ENCODE data around the gene DLD. TPM values are rescaled to one million over a fixed set of nuclear protein-coding genes. Genes with fewer than 3 reads are reported as not detected.

The DLD gene
- total RNA-seq, 1 donor from 2014 or later, result 299 TPM

- intact Hi-C loops (cut with DNase I), result loop anchor here (5.0 kb wide), 1 partner anchor 66 kb away; the partner anchor contains the start of gene LAMB1
- no peak for DNase-seq (ENCODE audit: low spot score)
Measured at GRCh38 chr7:107936312-107936711, 45.3 kb downstream of the DLD start.

DNA sequence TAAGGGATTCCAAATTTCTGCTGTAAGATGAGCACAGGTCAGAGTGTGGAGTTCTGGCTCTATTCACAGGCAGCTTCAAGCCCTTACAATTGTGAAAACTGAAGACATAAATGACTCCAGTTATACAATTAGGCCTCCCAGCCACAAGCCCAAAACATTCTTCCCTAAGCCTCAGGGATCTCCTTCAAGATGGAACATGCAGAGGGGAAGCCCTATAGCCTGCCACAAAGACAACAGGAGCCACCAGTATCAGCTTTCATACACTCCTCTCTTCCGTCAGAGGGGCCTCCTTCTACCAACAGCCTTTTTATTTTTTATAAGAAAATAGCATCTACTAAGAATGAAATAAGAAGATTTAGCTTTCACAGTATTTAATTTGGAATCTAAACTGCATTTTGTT, 46.5 kb downstream of the DLD start:
- intact Hi-C loops (cut with DNase I), result loop anchor here (5.0 kb wide), 1 partner anchor 65 kb away; the partner anchor contains the start of gene LAMB1
- DNase-seq (ENCODE audit: low spot score), result no peak

GRCh38 chr7:107938456-107939250, 47.7 kb downstream of the DLD start:
- intact Hi-C loops (cut with DNase I), result loop anchor here (5.0 kb wide), 1 partner anchor 64 kb away; the partner anchor contains the start of gene LAMB1
- no peak for DNase-seq (ENCODE audit: low spot score)

DNA sequence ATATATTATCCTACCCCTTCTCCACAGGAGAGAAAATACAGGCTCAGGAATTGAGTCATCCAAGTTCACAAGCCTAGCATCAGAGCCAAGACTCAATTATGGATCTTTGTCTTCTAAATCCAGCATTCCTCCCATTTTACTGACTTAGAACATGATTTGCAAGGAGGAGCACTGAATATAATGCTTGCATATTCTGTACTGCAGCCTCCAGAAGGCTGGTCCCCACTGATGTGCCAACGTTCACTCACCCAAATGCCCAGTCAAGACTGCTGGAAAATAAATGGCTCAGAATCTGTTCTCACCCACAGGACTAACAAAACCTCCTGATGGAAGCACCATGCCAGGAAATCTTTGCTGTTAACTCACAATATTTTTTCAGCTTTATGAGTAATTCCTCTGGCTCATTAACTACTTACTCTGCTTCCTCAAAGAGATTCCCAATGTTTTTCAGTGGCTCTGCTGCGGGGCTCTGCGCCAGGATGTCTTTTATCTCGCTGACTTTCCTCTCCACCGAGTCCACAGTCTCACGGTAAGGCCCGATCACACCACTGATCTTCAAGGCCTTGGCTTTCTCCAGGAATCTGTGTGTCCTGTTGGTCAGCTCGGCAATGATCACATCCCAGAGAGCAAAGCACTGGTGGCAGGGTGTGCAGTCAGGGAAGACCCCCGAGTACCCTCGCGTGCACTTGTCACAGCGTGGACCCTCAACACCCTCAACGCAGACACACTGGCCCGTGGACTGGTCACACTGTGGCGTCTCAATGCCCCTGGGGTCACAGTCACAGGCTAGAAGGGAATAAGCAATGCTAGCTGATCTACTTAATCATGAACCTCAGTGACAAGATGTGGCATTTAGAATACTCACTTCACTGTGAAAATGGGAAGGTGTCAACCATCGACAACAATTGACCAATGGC, 48.8 kb downstream of the DLD start:
- no peak for DNase-seq (ENCODE audit: low spot score)
- intact Hi-C loops (cut with DNase I), result loop anchor here (5.0 to 10.0 kb wide), 2 partner anchors 62 to 205 kb away; partner anchors contain the start of gene LAMB1

DNA sequence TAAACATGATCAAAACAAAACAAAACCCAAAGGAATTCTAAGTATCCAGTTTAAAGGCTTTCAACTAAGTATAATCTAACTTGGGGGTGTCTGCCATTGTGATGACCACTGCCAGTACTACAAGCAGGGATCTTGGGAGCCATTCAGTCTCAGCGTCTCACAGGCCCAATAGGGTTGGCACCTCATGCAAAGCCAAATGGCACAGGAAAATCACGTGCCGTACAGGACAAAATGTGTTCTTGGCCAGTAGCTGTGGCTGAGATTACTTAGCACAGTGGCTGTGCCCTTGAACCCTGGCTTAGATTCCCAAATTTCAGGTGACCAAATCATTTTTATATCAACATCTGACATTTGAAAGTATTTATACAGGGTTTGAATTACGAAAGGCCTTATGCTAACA, 50.0 kb downstream of the DLD start:
- DNase-seq (ENCODE audit: low spot score), result no peak
- intact Hi-C loops (cut with DNase I), result loop anchor here (10.0 kb wide), 1 partner anchor 204 kb away; no protein-coding TSS in a partner anchor

DNA sequence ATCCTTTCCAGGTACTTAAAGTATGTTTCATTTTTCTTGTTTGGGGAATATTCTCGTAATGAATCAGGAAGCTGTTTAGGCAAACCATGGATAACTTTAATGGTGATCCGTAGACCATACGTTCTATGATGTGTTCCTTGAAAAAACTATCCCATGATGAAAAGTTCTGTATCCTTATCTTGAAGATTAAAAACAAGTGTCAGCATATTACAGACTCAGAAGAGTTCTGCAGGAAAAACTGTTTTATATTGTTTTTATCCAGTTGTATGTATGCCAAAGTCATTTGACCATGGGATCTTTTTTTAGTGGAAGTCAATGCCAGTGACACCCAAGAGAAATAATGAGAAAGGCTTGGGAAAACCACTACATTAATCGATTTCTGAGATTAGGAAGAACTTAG, 52.0 kb downstream of the DLD start:
- DNase-seq (ENCODE audit: low spot score), result no peak
- intact Hi-C loops (cut with DNase I), result loop anchor here (10.0 kb wide), 1 partner anchor 202 kb away; no protein-coding TSS in a partner anchor

GRCh38 chr7:107944411-107945169, 53.6 kb downstream of the DLD start:
- intact Hi-C loops (cut with DNase I), result loop anchor here (10.0 kb wide), 1 partner anchor 200 kb away; no protein-coding TSS in a partner anchor
- no peak for DNase-seq (ENCODE audit: low spot score)

DNA sequence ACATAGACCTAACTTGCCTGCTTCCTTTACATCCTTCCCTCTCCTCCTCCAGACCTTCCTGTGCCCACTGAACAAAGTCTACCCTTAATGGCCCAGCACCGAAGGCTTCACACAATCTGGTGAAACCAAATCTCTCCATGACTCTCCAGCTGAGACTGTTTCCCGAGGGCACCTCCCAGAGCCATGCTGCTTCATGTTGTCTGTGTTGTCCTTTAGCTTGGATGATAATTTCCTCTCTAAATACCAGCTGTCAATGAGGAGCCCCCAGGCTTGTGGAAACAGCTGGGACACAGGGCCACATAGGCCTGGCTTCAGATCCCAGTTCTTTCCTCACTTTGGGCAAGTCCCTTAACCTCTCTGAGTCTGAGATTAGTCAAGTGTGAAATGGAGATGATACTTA, 54.3 kb downstream of the DLD start:
- DNase-seq (ENCODE audit: low spot score), result no peak
- intact Hi-C loops (cut with DNase I), result loop anchor here (10.0 kb wide), 1 partner anchor 199 kb away; no protein-coding TSS in a partner anchor

DNA sequence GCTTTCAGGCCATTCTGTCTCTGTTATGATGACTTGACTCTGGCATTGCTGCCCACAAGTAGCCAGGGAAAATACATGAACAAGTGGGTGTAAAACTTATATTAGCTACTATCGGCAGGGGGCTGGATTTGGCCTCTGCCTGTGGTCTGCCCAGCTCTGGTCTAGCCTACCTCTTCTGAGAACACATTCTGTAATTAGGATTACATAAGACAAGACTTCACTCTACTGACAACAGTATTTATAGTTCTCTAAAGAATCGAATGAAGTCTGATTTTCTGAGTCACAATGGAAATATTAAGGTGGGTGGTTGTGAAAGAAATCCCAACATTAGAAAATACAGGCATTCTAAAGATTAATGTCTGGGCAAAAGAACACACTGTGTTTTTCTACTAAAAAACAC, 55.5 kb downstream of the DLD start:
- intact Hi-C loops (cut with DNase I), result loop anchor here (10.0 kb wide), 1 partner anchor 198 kb away; no protein-coding TSS in a partner anchor
- DNase-seq (ENCODE audit: low spot score), result no peak

DNA sequence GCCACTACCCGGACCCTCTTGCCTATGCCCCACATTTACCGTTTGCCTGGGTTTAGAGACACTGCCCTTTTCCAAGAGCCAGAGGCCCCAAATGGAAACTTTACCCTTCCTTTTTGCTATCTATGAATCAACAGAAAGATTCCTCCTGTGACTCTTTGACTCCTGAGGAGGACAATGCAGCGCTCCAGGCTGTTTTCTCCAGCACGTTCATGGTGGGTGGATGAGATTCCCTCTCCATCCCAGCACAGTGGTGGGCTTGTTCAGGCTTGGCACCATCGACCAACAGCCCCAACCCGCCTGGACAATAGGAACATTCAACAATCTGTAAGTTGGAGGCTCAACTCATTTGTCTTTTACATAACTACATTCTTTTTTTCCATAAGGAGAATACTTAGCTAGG, 55.9 kb downstream of the DLD start:
- no peak for DNase-seq (ENCODE audit: low spot score)
- intact Hi-C loops (cut with DNase I), result loop anchor here (10.0 kb wide), 1 partner anchor 198 kb away; no protein-coding TSS in a partner anchor

- intact Hi-C loops (cut with DNase I), result loop anchor here (10.0 kb wide), 1 partner anchor 196 kb away; no protein-coding TSS in a partner anchor
- DNase-seq (ENCODE audit: low spot score), result no peak
Measured at GRCh38 chr7:107948645-107949442, 57.9 kb downstream of the DLD start.

- DNase-seq (ENCODE audit: low spot score), result no peak
- intact Hi-C loops (cut with DNase I), result loop anchor here (10.0 kb wide), 1 partner anchor 195 kb away; no protein-coding TSS in a partner anchor
Measured at GRCh38 chr7:107949443-107949935, 58.5 kb downstream of the DLD start.

DNA sequence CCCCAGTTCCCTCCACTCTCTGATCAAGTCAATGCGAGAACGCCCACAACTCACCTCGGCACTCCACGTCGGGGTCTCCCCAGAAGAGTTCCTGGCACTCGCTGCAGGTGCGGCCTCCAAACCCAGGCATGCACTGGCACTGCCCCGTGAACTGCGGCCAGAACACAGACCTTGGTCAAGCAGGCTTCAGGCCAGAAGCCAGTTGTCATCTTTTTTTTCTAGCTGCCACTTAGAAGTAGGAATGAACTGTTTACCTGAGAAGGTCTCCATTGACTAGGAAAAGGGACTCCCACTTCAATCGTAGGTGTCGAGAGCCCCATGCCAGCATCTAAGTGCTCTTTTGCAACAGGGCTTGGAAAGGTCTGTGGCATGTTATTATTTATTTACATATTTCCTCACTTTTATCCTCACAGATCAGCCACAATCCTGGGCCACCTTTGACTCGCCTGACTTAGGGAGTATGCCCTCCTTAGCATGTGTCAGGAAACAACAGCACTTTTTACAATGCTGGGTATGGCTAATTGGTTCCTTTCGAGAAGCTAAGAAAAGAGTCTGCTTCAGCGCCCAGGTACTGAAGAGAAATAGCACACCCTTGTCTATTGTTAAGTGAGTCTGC, 60.3 kb downstream of the DLD start:
- intact Hi-C loops (cut with DNase I), result no loop called here
- DNase-seq (ENCODE audit: low spot score), result no peak

GRCh38 chr7:107951896-107952295, 60.9 kb downstream of the DLD start:
- DNase-seq (ENCODE audit: low spot score), result no peak
- intact Hi-C loops (cut with DNase I), result no loop called here

- intact Hi-C loops (cut with DNase I), result no loop called here
- no peak for DNase-seq (ENCODE audit: low spot score)
Measured at GRCh38 chr7:107953265-107953923, 62.4 kb downstream of the DLD start.

GRCh38 chr7:107953924-107954303, 62.9 kb downstream of the DLD start:
- no peak for DNase-seq (ENCODE audit: low spot score)
- intact Hi-C loops (cut with DNase I), result no loop called here

DNA sequence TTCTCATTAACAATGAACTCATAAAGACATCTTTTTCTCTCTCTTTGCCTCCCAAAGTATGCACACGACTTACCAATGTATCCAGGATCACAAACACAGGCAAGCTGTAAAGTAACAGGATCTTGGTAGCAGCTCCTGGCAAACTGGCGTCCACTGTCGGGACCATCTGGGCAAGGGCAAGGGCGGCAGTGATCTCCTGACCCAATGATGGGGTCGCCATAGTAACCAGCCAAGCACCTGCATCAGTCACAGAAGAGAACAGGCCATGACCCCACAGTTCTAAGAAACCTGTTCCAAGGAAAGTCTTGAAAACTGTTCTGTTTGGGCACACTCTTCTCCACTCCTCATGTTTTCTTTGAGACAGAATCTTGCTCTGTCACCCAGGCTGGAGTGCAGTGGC, 64.4 kb downstream of the DLD start:
- DNase-seq (ENCODE audit: low spot score), result no peak
- intact Hi-C loops (cut with DNase I), result no loop called here
